Osteoblast (primary cell): ENCODE measurements around the gene GSAP. TPM values are rescaled to one million over a fixed set of nuclear protein-coding genes. Genes with fewer than 3 reads are reported as not detected.

Experiments used
- DNase-seq: peaks from one replicate; pipeline ENCODE4 v3.0.0; 2011; ENCODE audit warnings: low spot score, mixed read lengths; ENCODE audit not compliant: insufficient read length; ENCODE audit errors: missing footprints
- H2AFZ ChIP-seq: 2 replicates; pipeline ENCODE4 v1.6.0; 2011; ENCODE audit warnings: mild to moderate bottlenecking, low read length
- H3K27ac ChIP-seq: 2 replicates; pipeline ENCODE4 v1.5.1; 2011; ENCODE audit warnings: mild to moderate bottlenecking, low read depth, low read length, moderate library complexity
- H3K27me3 ChIP-seq: 2 replicates; pipeline ENCODE4 v1.6.0; 2012; ENCODE audit warnings: mild to moderate bottlenecking, control low read depth, inconsistent platforms, low read length, moderate library complexity; ENCODE audit not compliant: insufficient read depth
- H3K36me3 ChIP-seq: 2 replicates; pipeline ENCODE4 v1.5.1; 2011; ENCODE audit warnings: mild to moderate bottlenecking, low read length, control low read depth, moderate library complexity; ENCODE audit not compliant: insufficient read depth
- H3K4me1 ChIP-seq: 2 replicates; pipeline ENCODE4 v1.5.1; 2011; ENCODE audit warnings: mild to moderate bottlenecking, low read length, control low read depth, moderate library complexity; ENCODE audit not compliant: insufficient read depth
- H3K4me2 ChIP-seq: 2 replicates; pipeline ENCODE4 v1.6.0; 2011; ENCODE audit warnings: mild to moderate bottlenecking, low read length; ENCODE audit not compliant: insufficient read depth
- H3K4me3 ChIP-seq: fragments of 200-600 bp; sonication (generic); 3 replicates; pipeline ENCODE4 v1.5.1; 2012; ENCODE audit warnings: mild to moderate bottlenecking, low read length, inconsistent platforms; ENCODE audit not compliant: insufficient read depth
- H3K79me2 ChIP-seq: 2 replicates; pipeline ENCODE4 v1.6.0; 2012; ENCODE audit warnings: mild to moderate bottlenecking, low read length, control low read depth, inconsistent platforms; ENCODE audit not compliant: insufficient read depth
- H3K9me3 ChIP-seq: 2 replicates; pipeline ENCODE4 v1.5.1; 2011; ENCODE audit warnings: low read depth, low read length, control low read depth
- H4K20me1 ChIP-seq: 2 replicates; pipeline ENCODE4 v1.6.0; 2012; ENCODE audit warnings: mild to moderate bottlenecking, low read length, control low read depth; ENCODE audit not compliant: insufficient read depth
- total RNA-seq: library from RNA; depleted of rRNA; stranded (reverse); fragments of >200 nt; gene quantifications from 2 replicates; pipeline ENCODE4 v1.2.3, GENCODE V29; 2012
- TF ChIP-seq, protein P1 (sequence below): IDR thresholded peaks from 2 replicates; pipeline ENCODE4 v1.5.1; 2011; ENCODE audit warnings: mild to moderate bottlenecking, low read depth, low read length, moderate library complexity; ENCODE audit errors: extremely low read depth

GSAP gene
- total RNA-seq, 1 donor, result 13.0 TPM

DNA sequence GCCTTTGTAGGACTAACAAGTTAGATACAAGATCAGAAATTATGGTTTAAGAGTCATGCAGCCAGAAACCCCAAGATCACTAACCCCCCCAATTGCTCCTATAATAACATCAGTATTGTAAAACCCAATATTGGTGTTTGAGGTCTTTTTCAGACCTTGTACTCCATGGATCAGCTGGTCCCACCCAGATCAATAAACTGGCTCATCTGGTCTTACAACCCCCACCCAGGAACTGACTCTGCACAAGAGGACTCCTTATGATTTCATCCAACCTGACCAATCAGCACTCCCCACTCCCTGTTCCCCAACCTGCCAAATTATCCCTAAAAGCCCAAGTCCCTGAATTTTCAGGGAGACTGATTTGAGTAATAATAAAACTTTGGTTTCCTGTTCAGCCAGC is 6.4 kb upstream of the GSAP start:
- Histone ChIP-seq H2AFZ (no peak overlapping the region), H3K4me2 (no peak overlapping the region), H3K4me1 (peaks cover 26% of the 10 kb centered on the region), H3K79me2 (no peaks in the 10 kb centered on the region), H3K36me3 (no peaks in the 10 kb centered on the region), H3K27ac (no peak overlapping the region), H3K27me3 (no peaks in the 10 kb centered on the region), H3K9me3 (no peaks in the 10 kb centered on the region), H4K20me1 (no peaks in the 10 kb centered on the region), H3K4me3 (no peak overlapping the region)
- TF ChIP-seq, protein P1, sequence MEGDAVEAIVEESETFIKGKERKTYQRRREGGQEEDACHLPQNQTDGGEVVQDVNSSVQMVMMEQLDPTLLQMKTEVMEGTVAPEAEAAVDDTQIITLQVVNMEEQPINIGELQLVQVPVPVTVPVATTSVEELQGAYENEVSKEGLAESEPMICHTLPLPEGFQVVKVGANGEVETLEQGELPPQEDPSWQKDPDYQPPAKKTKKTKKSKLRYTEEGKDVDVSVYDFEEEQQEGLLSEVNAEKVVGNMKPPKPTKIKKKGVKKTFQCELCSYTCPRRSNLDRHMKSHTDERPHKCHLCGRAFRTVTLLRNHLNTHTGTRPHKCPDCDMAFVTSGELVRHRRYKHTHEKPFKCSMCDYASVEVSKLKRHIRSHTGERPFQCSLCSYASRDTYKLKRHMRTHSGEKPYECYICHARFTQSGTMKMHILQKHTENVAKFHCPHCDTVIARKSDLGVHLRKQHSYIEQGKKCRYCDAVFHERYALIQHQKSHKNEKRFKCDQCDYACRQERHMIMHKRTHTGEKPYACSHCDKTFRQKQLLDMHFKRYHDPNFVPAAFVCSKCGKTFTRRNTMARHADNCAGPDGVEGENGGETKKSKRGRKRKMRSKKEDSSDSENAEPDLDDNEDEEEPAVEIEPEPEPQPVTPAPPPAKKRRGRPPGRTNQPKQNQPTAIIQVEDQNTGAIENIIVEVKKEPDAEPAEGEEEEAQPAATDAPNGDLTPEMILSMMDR, result no peak
- no peak for DNase-seq

DNA sequence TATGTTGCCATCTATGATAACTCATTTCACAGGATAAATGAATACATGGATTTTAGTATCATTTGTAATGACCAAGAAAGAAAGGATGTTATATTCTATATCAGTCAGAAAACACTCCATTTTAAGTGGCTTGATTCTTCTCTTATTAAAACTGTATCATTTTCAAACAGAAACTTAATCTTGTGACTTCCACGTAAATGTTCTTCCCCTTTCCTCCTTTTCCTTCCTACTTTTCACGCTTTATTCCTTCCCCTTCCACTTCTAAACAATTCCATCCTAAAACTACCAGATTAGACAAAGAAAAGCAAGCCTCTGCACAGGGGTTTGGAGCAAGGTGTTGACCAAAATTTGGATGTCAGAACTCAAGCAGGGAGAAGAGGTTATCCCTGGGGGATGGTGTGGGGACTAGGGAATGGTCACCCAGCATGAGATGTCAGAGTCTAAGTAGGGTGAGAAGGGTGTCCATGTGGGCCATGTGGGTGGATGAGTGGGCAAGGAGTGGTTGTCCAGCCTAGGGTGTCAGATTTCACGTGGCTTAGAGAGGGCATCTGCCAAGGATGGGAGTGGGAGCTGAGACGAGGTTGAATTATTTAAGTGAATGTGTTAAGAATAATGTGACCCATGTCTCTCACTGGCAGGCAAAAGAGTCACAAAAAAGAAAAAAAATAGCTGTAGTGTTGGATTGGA is 5.0 kb upstream of the GSAP start:
- DNase-seq, result no peak
- TF ChIP-seq, protein P1, result no peak
- Histone ChIP-seq H4K20me1 (no peaks in the 10 kb centered on the region), H3K4me3 (no peak overlapping the region), H3K4me2 (no peak overlapping the region), H3K36me3 (no peaks in the 10 kb centered on the region), H3K4me1 (peaks cover 16% of the 10 kb centered on the region), H3K27ac (no peak overlapping the region), H3K27me3 (no peaks in the 10 kb centered on the region), H2AFZ (no peak overlapping the region), H3K79me2 (no peaks in the 10 kb centered on the region), H3K9me3 (no peaks in the 10 kb centered on the region)

DNA sequence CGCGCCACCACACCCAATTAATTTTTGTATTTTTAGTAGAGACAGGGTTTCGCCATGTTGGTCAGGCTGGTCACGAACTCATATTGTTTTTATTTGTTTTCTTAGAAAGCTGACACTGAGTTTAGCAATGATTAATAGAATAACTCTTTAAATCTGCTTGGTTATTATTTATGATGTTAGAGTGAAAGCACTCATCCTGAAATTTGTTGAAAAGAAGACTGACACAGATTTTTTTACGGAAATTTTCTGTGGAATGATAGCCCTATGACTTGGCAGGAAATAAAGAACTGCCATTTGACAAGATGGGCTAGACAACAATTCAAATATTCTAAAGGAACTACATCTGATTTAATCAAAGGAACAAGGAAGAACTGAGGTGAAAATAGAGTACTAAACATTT is 4.3 kb upstream of the GSAP start:
- Histone ChIP-seq H3K27ac (no peak overlapping the region), H4K20me1 (no peaks in the 10 kb centered on the region), H3K27me3 (no peaks in the 10 kb centered on the region), H3K79me2 (no peaks in the 10 kb centered on the region), H3K36me3 (no peaks in the 10 kb centered on the region), H3K4me2 (no peak overlapping the region), H3K9me3 (no peaks in the 10 kb centered on the region), H3K4me1 (peaks cover 12% of the 10 kb centered on the region), H3K4me3 (no peak overlapping the region), H2AFZ (no peak overlapping the region)
- no peak for DNase-seq
- TF ChIP-seq, protein P1, result no peak

DNA sequence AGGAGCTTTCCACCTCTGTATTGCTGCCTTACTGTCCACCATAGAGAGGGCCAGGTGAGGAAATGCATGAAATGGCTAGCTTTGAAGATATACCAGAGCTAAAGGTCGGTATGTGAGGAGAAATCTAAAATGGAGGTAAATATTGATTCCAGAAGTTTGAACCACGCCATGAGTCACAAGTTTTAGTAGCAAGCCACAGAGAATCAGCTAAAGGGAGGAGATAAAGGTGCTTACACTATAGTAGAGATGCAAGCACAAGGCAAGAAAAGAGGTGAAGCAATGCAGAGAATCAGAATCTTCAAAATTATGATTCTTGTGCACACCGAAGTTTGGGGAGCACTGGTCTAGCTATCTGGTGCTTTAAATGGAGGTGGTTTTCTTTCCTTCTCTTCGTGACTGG is 3.0 kb upstream of the GSAP start:
- H3K9me3 ChIP-seq, result no peaks in the 10 kb centered on the region

More for the DNA sequence above, 3.0 kb upstream of the GSAP start:
- Histone ChIP-seq H3K27ac (no peak overlapping the region), H4K20me1 (no peaks in the 10 kb centered on the region), H3K79me2 (no peaks in the 10 kb centered on the region), H3K36me3 (no peaks in the 10 kb centered on the region), H3K4me1 (peaks cover 12% of the 10 kb centered on the region), H3K4me2 (no peak overlapping the region), H3K4me3 (no peak overlapping the region), H2AFZ (no peak overlapping the region), H3K27me3 (no peaks in the 10 kb centered on the region)
- TF ChIP-seq, protein P1, result no peak
- peak; percentile 18 for DNase-seq
